Esophagus squamous epithelium (tissue), 4 donors: Measurements from ENCODE around the gene PDGFRB.

ENCODE experiments used
- CTCF ChIP-seq, 6 experiments: fragments of 450-650 bp in 4 of 6; fragments of 200-600 bp in 2 of 6; sonication (generic) in 2 of 6; IDR thresholded peaks; one replicate each; pipeline ENCODE4 v1.5.1; 2016 to 2019; ENCODE audit warnings: antibody characterized with exemption in 6 of 6, mild to moderate bottlenecking in 4 of 6, moderate library complexity in 4 of 6
- POLR2A ChIP-seq, 4 donors: fragments of 450-650 bp; IDR thresholded peaks; one replicate each; pipeline ENCODE4 v1.6.1; 2017; ENCODE audit warnings: antibody characterized with exemption in 4 of 4, mild to moderate bottlenecking in 4 of 4, moderate library complexity in 3 of 4

DNA sequence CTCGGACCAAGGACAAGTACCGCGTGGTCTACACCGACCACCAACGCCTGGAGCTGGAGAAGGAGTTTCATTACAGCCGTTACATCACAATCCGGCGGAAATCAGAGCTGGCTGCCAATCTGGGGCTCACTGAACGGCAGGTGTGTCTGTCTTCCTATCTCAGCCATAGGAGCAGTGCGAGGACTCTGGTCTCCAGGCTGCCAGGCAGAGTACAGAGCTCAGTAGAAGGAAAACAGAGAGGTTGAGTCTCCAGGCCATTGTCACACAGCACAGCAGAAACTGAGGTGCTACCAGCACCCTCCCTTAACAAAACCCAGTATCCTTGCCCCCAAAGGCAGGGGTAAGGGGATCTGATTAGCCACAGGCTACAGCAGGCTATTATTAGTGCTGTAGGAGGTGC is 27.1 kb upstream of the PDGFRB start:
- no peak for TF ChIP-seq CTCF (IDR thresholded peaks at IDR 0.05)
- TF ChIP-seq POLR2A (IDR thresholded peaks at IDR 0.05) = no peak
